Raji (cell line): ENCODE results near the gene N4BP2.

Experiments used
- POLR2A ChIP-seq: IDR thresholded peaks from 2 replicates; pipeline ENCODE4 v1.6.1; 2011; ENCODE audit warnings: low read depth, low read length, control low read depth; ENCODE audit not compliant: insufficient read depth

Gene N4BP2

DNA sequence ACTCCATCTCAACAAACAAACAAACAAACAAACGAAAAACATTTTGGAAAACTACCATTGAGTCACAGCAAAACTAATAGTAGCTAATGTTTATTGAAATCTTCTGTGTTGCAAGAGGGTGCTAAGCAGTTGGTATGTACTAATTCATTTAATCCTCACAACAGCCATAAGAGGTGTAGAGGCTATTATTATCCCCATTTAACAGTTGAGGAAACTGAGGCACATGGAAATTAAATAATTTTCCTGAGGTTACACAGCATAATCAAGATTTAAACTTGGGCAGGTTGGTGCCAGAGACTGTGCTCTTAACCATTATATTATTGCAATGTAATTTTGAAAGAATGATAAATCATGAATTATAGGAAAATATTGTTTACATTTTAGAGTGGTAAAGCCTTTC lies 122.7 kb downstream of the N4BP2 start:
- no peak for TF ChIP-seq POLR2A

DNA sequence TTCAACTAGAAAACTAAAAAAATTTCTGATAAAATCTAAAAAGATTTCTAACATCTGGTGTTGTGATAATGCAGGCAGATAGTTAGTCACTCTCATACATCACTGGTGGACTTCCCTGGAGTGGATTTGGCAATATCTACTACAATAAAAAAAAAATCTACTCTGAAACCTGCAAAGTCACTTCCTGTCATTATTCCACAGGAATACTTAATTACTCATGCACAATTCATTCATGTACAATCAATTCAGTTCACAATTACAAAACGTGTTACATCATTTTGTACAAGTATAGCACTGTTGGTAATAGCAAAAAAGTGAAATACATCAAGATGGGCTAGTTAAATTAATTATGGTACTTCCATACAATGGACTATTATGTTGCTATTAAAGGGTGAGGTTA lies 123.7 kb downstream of the N4BP2 start:
- no peak for TF ChIP-seq POLR2A

DNA sequence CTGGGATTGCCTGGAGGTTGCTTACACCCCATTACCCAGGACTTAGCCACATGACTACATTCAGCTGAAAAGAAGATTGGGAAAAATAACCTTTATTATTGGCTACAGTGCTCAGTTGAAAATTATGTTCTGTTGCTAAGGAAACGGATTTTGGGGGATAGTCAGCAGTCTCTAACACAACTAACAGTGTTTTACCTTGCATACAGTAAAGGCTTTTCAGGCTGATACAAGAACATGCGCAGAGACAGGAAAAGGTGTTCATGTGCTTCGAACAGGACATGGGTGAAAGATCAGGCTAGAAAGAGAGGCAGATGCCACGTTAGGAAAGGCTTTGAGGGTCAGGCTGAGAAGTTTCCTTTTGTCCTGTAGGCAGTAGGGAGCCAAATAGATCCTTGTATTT lies 125.4 kb downstream of the N4BP2 start:
- TF ChIP-seq POLR2A = no peak

DNA sequence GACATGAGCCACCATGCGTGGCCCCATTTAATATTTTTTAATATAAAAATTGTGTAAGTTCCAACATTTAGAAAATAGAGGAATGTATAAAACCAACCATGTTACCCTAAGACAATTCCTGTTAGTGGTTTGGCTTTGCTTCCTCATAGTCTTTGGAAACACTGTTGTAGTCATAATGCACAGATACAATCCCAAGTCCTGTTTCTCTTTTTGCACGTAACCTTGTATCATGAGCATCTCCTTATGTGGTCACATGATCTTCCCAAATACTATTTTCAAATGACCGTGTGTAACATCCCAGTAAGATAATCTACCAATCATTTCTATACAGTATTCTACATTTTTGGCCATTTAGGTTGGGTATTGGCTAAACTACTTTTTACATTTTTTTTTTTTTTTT lies 126.3 kb downstream of the N4BP2 start:
- TF ChIP-seq POLR2A = no peak

DNA sequence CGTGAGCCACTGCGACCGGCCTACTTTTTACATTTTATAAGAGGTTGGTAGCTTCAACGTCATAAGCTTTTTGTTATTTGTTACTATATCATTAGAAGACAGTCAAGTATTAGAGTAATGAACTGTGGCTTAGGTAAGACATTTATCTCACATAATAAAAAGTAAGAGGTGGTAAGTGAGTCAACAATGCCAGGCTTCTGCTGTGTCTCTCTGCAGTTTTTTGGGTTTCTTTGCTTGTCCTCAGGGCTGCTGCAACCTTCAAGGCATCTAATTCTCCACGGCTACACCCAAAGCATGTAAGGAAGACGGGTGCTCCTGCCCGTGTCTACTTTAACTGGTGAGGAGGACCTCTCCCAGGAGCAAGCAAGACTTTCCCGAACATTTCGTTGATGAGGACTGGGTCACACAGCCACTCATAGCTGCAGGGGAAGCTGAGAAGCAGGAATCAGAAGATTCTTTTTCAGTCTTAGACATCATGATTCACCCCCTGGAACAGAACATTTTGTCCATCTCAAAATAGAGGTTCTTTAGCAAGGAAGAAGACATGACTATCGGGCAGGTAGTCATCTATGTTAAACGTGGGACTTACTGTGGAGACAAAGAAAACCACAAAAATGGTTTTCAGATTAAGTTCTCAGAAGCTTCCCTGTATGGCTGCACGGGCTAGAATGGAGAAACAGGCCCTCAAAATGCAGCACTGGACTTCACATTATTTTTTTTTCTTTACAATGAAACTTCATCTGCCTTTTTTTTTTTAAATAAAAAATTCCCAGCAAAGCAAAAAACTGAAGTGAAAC lies 127.2 kb downstream of the N4BP2 start:
- no peak for TF ChIP-seq POLR2A

DNA sequence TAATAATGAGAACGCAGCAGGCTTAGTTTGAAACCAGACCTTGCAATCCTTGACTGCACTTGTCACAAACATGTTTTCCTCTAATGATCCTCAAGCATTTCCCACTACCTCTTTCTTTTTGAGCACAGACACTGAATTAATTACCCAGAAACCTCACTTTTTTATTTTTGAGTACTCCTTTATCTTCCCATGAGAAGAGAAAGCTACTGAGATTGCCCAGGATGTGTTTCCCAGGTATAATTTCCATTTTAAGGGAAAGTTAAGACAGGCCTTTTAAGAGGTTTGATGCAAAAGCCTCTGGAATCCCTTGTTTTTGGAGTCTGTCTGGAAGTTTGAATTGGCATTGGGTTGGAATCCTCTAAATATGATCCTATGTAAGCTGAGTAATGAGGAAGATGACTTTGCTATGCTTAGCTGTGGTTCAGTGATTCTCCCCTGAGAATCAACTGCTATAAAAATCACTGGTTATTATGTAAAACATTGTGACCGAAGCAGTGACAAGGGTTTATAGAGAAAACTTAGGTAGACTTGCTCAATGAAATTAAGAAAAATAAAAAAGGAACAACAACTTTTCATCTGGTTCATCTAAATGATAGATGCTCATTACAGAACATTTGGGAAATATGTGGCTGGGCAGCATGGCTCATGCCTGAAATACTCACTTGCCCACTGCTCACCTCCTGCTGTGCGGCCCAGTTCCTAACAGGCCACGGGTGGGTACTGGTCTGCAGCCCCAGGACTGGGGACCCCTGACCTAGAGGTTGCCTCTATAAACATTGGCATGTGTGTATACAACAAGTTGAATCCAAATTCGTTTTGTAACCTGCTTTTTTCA lies 129.4 kb downstream of the N4BP2 start:
- TF ChIP-seq POLR2A = peak; percentile 79

DNA sequence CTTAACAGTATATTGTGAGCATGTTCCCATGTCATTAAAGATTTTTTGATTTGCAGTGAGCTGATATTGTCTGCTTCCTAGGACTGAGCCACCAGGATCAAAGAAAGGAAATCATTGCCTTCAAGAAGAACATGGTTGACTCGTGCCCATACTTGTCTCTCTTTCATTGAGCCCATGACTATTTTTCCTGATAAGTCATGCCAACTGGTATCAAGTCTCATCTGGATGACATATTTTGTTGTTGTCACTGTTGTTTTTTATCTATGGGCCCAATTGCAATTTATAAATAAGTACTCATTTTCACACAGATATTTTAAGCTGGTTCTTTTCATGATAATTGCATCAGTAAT lies 130.0 kb downstream of the N4BP2 start:
- TF ChIP-seq POLR2A = peak; percentile 63

DNA sequence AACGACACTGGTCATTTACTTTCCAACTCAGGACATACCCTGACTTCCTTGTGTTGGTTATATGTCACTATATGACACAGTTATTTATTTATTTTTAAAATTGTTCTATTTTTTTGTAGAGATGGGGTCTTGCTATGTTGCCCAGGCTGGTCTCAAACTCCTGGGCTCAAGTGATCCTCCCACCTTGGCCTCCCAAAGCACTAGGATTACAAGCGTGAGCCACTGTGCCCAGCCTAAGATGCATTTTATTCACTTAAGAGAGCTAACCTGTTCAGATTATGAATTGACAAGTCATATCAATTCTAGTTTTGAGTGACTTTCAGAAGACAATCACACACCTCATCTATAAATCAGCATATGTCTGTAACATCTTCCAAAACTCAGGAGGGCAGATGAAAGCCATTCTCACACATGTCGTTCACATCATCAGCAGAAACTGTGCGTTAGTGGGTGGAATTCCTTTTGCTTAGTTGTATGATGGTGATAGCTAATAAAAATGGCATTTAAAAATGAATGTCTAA lies 130.8 kb downstream of the N4BP2 start:
- no peak for TF ChIP-seq POLR2A

DNA sequence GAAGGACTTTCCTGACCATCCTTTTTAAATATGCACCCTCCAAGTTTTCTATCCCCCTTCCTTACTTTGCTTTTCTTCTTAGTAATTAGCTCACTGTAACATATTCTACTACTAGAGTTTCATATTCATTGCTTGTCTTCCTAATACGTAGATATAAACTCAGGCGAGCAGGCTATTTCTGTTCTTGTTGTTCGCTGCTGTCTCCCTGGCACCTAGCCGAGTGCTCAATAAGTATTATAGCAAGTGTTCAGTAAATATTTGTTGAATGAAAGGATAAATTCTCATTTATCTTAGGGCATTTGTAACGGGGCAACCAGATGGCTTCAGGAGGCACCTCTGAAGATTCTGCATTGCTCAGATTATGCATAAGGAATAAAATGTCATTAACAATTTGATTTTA lies 133.4 kb downstream of the N4BP2 start:
- TF ChIP-seq POLR2A = no peak

DNA sequence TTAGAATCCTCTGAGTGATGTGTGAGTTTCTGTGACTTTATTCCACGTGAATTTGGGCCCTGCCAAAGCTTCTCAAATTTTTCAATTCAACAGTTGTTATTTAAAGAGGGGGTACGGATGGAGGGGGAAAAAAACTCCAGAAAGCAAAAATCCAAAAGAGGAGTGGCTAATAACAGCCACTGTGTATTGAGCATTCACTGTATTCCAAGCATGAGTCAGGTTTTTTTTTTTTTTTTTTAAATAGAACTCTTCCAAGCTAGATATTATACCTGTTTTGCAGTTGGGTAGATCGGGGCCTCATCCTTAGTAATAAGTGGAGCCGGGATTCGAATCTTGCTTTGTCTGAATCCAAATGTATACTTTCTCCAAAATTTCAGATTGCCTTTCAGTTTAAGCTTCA lies 133.8 kb downstream of the N4BP2 start:
- TF ChIP-seq POLR2A = no peak

DNA sequence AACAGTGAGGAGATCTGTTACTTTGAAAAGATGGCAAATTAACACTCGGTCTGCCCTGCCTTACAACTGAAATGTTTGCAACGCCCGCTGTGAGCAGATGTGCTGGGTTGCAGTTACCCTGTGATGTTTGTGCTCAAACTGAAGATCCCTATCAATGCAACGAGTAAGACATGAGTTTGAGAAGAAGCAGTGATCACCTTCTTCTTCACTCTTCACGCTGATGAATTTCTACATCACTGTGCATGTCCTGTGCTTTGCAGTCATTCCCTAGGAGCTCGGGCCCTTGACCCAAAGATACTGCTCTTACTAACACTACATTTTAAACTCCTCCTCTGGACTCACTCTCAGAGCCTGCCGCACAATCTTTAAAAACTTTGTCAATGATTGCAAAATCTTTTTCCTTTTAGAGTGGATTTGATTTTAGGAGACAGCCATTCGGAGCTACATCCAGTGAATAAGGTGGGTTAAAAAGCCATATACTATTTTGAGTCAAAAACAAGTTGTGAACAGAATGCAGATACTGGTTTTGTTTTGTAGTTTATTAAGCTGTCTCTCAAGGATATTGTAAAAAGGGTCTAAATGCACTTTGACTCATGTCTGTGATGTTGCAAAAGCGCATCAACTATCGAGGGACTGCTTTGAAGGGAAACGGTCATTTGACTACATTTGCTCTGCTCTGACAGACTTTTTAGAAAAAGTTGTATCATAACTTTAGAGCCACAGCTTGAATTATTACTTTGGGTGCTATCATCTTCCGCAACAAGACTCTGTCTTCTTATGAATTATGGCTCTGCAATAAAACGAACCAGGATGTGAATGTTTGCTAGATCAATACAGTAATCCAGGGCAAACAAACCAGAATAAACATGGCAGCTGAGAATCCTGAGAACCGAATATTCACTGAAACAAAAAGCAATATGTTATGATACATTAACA lies 134.5 kb downstream of the N4BP2 start:
- TF ChIP-seq POLR2A = peak; percentile 33; the same call in 1 of the 2 replicates

DNA sequence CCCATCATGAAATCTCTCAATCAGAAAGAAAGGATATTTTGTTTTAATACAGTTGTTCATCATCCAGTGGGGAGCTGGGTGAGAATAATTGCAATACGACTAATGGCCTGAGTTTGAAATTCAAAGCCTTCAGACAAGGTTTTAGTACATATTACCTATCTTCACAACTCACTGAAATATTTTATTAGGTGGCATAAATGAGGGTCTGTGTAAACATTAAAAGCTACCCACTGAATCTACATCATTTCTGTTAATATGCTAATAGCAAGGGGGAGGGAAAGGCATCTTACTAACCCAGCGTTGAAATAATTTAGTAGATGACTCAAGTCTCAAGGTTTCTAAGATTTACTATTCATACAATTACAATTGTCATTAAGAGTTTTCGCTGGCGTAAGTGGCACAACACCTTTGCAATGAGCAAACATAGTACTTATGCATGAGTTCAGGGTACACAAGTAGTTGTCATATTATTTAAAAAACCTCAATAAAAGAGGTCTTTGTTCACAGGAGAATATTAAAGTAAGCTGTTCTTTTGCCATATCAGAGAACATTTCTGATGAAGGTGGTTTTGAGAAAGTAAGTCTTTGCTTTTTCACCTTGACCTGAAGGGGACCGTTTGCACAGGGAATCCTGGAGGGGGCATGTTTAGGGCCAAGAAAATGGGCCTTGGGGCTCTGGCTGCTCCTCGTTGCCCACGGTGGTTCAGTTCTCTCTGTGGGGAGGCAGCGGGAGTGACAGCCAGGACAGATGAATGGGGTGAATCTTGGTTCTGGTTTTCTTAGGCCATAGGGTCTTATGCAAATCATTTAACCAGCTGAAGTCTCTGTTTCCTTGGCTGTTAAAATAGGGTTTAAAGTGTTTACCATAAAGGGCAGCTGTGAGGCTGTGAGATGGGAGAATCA lies 135.7 kb downstream of the N4BP2 start:
- TF ChIP-seq POLR2A = peak; percentile 79

DNA sequence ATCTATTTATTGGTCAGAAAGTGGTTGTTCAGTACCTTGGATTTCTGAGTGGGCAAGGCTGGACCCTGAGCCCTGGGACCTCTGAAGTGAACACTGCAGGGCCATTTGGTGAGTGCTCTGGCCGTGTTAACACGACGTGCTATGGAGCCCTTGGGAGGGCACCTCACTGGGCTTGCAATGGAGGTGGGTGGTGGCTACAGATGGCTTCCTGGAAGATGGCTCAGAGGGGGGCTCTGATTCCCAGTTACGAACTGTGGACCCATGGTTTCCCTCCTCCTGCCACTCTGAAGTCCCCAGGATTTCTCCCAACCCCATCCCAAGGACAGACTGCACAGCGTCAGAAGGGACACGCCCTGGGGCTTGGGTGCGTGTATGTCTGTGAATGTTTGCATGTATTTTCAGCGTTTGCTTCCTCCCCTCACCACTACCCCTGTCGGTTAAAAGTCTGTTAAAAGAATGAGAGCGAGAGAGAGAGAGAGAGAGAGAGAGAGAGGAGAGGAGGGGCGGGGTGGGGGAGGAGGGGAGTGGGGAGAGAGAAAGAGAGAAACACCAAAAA lies 136.4 kb downstream of the N4BP2 start:
- TF ChIP-seq POLR2A = peak; percentile 72

DNA sequence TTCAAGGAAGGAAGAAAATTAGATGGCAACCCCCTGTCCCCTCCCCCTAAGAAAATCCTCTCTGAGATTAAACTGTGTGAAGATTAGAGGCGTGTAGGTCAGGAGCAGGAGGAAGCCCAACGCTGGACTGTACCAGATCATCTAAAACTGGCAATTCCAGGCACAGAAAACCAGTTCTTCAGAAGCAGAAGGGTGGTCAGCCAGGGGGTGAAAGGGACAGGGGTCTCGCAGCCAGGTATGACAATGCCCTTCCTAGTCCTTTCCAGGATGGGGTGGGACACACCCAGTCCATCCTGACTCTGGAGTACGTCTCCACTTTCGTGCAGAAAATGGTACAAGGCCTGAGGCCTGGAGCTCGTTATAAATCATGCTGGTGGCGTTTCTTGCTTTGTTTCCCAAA lies 136.9 kb downstream of the N4BP2 start:
- peak; percentile 57 for TF ChIP-seq POLR2A
